ENCODE data around the gene NBPF1. TPM values are rescaled to one million over a fixed set of nuclear protein-coding genes. Genes with fewer than 3 reads are reported as not detected.
"Not testable (repeated sequence)": the region's sequence is repeated elsewhere in the genome, so short reads cannot be mapped to it uniquely, and the experiment has no call there.

Gene NBPF1
- total RNA-seq, 1 donor from 2014 or later = 41.8 TPM

DNA sequence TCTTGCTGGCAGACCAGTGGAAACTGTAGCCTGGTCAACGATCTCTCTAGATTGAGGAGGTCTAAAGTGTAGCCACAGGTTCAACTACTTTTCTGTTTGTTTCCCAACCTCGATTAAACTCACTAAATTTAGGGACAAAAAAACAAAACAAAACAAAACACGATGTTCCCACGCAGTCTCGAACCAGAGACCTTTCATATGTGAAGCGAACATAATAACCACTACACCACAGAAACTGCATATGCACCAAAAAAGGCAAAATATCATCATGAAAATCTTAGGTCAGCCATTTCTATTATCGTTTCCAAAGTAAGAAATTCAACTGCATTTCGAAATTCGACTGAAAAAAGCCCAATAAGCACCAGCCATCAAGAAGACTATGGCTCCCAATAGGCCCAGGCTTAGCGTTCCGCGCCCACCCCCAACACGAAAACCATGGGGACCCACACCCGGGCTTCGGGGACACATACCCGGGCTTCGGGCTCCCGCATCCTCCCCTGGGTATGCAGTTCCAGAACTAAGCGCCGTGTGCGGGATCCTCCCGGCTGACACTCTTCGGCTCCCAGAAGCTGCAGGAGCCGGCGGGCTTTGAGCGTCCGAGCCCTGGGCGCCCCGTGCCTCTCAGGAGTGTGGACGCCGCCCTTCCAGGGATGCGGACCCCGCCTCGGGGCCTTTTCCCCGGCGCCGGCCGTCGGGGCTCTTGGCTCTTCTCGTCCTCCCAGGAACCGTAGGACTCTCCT, 65.7 kb downstream of the NBPF1 start:
- H3K36me3 Mint-ChIP-seq (ENCODE audit: low read depth, unreplicated experiment); H3K27me3 Mint-ChIP-seq (ENCODE audit: unreplicated experiment): not testable (repeated sequence)

DNA sequence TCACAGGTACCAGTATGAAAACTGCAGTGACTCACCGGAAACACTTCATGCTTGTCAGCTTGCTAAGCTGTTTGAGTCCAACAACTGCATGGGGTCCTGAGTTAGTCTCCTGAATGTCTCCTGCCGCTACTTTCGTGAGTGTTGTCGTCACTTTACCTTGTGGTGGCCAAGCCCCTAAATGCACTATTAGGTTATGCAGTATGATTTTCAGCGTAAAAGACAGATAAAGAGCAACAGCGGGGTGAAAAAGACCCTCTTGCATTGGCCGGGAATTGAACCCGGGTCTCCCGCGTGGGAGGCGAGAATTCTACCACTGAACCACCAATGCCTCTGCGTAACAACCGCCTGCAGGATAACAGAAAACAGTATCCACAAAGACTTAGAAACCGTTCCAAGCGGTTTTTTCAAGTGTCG, 67.7 kb downstream of the NBPF1 start:
- H3K36me3 Mint-ChIP-seq (ENCODE audit: low read depth, unreplicated experiment); H3K9me3 Mint-ChIP-seq (ENCODE audit: unreplicated experiment); H3K4me3 Mint-ChIP-seq (ENCODE audit: unreplicated experiment); H3K4me1 Mint-ChIP-seq (ENCODE audit: unreplicated experiment); H3K27me3 Mint-ChIP-seq (ENCODE audit: unreplicated experiment); H3K27ac Mint-ChIP-seq (ENCODE audit: unreplicated experiment): not testable (repeated sequence)
- peak; percentile 58 for DNase-seq (ENCODE audit: low spot score)

More for the DNA sequence above, 65.7 kb downstream of the NBPF1 start:
- not testable (repeated sequence) for H3K4me3 Mint-ChIP-seq (ENCODE audit: unreplicated experiment); DNase-seq (ENCODE audit: low spot score); H3K9me3 Mint-ChIP-seq (ENCODE audit: unreplicated experiment); H3K4me1 Mint-ChIP-seq (ENCODE audit: unreplicated experiment); H3K27ac Mint-ChIP-seq (ENCODE audit: unreplicated experiment)

DNA sequence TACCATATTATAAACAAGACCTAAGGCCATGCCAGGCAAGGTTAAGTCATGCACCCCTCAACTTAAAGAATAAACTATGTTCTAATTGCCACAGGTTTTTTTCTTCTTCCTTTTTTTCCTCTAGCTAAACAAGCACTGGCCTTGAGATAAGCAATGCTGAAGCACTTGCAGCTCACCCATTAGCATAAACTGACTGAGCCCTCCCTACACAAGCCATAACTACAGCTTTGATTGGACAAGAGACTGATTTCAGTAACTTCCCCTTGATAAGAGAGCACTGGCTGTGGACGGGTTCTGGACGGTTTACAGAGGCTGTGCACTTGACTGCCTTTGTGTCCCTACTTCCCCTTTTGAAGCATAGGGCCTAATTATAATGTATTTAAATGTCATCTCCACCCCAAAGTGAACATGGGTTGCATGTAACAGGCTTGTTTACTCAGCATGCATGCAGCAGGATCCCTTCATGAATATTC, 72.9 kb downstream of the NBPF1 start:
- H3K4me1 Mint-ChIP-seq (ENCODE audit: unreplicated experiment); H3K27ac Mint-ChIP-seq (ENCODE audit: unreplicated experiment); H3K36me3 Mint-ChIP-seq (ENCODE audit: low read depth, unreplicated experiment); DNase-seq (ENCODE audit: low spot score); H3K4me3 Mint-ChIP-seq (ENCODE audit: unreplicated experiment); H3K27me3 Mint-ChIP-seq (ENCODE audit: unreplicated experiment); H3K9me3 Mint-ChIP-seq (ENCODE audit: unreplicated experiment): not testable (repeated sequence)

DNA sequence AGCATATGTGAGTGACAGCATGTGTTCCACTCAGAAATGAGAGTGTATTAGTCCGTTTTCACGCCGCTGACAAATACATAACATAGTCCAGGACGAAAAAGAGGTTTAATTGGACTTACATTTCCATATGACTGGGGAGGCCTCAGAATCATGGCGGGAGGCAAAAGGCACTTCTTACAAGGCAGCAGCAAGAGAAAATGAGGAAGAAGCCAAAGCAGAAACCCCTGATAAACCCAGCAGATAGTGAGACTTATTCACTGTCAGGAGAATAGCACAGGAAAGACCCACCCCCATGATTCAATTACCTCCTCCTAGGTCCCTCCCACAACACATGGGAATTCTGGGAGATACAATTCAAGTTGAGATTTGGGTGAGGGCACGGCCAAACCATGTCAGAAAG, 75.8 kb downstream of the NBPF1 start:
- H3K27me3 Mint-ChIP-seq (ENCODE audit: unreplicated experiment); DNase-seq (ENCODE audit: low spot score): not testable (repeated sequence)

DNA sequence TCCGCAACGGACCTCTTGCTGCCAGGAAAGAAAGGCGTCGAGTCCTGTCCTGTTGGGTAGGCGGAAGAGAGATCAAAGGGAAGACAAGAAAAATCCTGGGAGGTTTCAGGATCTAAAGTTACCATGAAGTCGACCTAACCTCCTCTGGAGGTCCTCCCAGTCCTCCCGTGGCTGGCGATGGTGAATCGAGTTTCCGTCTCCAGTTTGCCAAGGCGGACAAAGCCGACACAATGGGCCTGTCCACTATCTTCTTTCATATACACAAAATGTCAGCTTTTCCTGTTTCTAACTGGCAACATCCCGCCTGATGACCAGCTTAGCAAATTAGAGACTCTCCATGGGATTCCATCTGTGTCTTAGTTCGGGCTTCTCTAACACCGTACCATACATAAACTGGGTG, 76.6 kb downstream of the NBPF1 start:
- not testable (repeated sequence) for H3K4me1 Mint-ChIP-seq (ENCODE audit: unreplicated experiment); H3K9me3 Mint-ChIP-seq (ENCODE audit: unreplicated experiment); DNase-seq (ENCODE audit: low spot score); H3K27ac Mint-ChIP-seq (ENCODE audit: unreplicated experiment); H3K36me3 Mint-ChIP-seq (ENCODE audit: low read depth, unreplicated experiment); H3K27me3 Mint-ChIP-seq (ENCODE audit: unreplicated experiment); H3K4me3 Mint-ChIP-seq (ENCODE audit: unreplicated experiment)

More for the DNA sequence above, 75.8 kb downstream of the NBPF1 start:
- not testable (repeated sequence) for H3K4me1 Mint-ChIP-seq (ENCODE audit: unreplicated experiment); H3K9me3 Mint-ChIP-seq (ENCODE audit: unreplicated experiment); H3K27ac Mint-ChIP-seq (ENCODE audit: unreplicated experiment); H3K4me3 Mint-ChIP-seq (ENCODE audit: unreplicated experiment); H3K36me3 Mint-ChIP-seq (ENCODE audit: low read depth, unreplicated experiment)

DNA sequence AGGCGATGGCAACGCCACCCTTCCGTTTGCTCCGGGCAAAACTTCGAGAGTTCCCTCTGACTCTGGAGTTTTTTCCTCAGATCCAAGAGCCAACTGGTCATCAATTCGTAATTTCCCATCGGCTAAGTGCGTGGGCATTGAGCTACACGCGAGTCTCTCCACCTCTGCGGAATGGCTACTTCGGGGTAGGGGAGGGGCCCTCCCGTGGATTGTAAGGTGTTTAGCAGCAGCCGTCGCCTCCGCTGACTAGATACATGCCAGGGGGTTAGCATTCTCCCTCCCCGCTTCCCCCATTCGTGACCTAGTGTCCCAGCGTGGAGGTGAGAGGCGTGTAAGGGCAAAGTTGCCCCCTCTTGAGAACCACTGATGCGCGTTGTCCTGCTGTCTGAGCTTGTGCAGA, 77.5 kb downstream of the NBPF1 start:
- H3K4me1 Mint-ChIP-seq (ENCODE audit: unreplicated experiment); H3K27me3 Mint-ChIP-seq (ENCODE audit: unreplicated experiment); DNase-seq (ENCODE audit: low spot score); H3K36me3 Mint-ChIP-seq (ENCODE audit: low read depth, unreplicated experiment); H3K9me3 Mint-ChIP-seq (ENCODE audit: unreplicated experiment); H3K4me3 Mint-ChIP-seq (ENCODE audit: unreplicated experiment); H3K27ac Mint-ChIP-seq (ENCODE audit: unreplicated experiment): not testable (repeated sequence)

DNA sequence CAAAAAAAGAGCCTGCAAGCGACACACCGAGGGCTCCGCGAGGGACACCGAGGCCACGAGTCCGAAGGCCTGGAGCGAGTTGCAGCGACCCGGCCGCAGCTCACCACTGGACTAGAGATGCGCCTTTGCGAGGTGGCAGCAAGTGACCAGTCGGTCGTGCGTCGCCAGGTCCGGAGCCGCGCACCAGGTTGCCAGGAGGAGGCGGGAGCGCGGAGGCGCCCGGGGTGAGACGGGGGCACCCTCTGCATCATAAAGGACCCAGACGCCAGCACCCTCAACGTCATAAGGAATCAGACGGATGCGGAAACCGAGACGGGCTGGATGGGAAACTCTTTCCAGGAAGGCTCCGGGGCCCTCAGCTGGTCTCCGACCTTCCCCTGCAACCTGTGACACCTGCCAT, 77.9 kb downstream of the NBPF1 start:
- peak overlapping the region; percentile 78 for H3K4me3 Mint-ChIP-seq (ENCODE audit: unreplicated experiment)
- H3K36me3 Mint-ChIP-seq (ENCODE audit: low read depth, unreplicated experiment); H3K4me1 Mint-ChIP-seq (ENCODE audit: unreplicated experiment); H3K27me3 Mint-ChIP-seq (ENCODE audit: unreplicated experiment); H3K9me3 Mint-ChIP-seq (ENCODE audit: unreplicated experiment); H3K27ac Mint-ChIP-seq (ENCODE audit: unreplicated experiment): not testable (repeated sequence)
- DNase-seq (ENCODE audit: low spot score) = peak; percentile 37

DNA sequence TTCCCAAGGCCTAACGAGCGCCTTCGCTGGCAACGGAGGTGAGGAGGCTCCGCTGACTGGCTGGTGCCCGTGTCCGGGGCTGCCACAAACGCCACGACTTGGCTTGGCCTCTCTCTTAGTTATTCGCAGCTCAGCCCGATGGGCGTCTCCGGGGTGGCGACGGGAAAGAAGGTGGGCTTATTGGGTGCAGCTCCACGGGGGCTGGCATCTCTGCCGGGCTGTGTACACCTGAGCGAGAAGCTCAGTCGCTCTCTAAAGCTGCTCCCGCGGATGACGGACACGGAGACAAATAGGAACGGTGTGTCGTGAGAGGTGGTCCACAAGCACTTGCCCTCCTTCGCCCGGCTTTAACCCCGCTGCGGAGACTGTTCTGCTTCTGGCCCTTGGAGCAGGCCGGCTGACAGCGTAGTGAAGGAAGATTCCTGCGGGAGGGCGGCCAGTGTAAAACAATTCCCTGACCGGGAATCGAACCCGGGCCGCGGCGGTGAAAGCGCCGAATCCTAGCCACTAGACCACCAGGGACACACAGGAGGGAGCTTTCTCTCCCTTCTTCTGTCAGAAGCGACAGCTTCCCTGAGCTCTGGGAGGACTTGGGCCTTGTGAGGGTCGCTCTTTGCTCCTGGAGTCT, 78.4 kb downstream of the NBPF1 start:
- peak overlapping the region; percentile 82 for H3K4me3 Mint-ChIP-seq (ENCODE audit: unreplicated experiment)
- not testable (repeated sequence) for H3K36me3 Mint-ChIP-seq (ENCODE audit: low read depth, unreplicated experiment); H3K27me3 Mint-ChIP-seq (ENCODE audit: unreplicated experiment); H3K4me1 Mint-ChIP-seq (ENCODE audit: unreplicated experiment); H3K27ac Mint-ChIP-seq (ENCODE audit: unreplicated experiment); H3K9me3 Mint-ChIP-seq (ENCODE audit: unreplicated experiment)
- DNase-seq (ENCODE audit: low spot score) = peak; percentile 88

DNA sequence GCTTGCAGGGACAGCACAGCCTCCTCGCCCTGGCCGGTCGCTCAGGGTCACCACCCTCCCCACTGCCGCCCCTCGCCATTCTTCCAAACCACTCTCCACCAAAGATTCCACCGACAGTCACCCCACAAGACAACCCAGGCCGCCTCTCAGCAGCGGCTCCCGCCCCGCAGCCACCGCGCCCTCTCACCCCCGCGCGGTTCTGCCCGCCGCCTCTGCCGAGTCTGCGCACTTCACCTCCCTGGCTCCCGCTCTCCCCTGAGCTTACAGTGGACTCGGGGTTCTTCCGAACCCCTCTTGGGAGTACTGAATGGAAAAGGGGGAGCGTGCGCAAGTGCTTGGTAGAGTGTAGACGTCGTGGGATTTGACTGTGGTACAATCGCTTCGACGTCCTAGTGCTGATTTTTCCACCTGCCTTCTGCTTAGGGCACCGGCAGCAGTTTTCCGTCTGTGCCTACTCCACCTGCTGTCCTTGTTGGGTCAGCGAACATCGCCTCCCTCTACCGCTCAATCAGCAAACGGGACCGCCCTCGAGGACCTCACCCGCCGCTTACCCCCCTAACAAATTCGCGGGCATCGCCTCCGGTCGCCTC, 79.0 kb downstream of the NBPF1 start:
- H3K4me3 Mint-ChIP-seq (ENCODE audit: unreplicated experiment); H3K9me3 Mint-ChIP-seq (ENCODE audit: unreplicated experiment); H3K4me1 Mint-ChIP-seq (ENCODE audit: unreplicated experiment); H3K36me3 Mint-ChIP-seq (ENCODE audit: low read depth, unreplicated experiment); DNase-seq (ENCODE audit: low spot score); H3K27ac Mint-ChIP-seq (ENCODE audit: unreplicated experiment); H3K27me3 Mint-ChIP-seq (ENCODE audit: unreplicated experiment): not testable (repeated sequence)

DNA sequence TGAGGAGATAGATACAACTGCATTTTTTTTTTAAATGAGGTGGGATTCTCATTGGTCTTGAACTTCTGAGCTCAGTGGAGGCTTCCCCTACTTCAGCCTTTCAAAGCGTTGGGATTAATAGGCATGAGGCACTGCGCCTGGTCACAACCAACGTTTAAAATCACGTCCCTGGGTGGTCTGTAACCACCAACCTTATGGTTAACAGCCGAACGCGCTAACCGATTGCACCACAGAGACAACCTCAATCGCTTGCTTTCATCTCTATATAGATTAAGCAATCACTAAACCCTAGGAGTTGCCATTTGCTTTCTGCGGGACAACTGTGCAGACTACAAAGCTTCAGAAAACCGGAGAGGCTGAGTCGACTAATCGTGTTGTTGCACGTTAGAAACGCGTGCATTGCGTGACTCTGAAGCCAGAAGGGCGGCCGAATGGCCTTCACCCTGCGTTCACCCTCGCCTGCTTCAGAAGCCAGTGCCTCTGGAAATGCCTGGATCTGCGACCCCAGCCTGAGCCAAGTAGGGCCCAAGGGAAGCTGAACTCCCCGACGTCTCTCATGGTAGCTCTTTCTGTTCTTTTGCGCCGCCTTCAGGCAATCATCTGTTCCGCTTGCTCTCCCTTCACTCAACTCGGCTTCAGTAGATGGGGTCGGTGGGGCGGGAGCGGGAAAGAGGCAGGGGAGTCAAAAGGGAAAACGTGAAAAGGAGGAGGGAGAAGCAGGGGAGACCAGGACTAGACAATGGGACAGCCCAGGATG, 81.0 kb downstream of the NBPF1 start:
- DNase-seq (ENCODE audit: low spot score) = peak; percentile 60
- not testable (repeated sequence) for H3K4me3 Mint-ChIP-seq (ENCODE audit: unreplicated experiment); H3K27me3 Mint-ChIP-seq (ENCODE audit: unreplicated experiment); H3K27ac Mint-ChIP-seq (ENCODE audit: unreplicated experiment); H3K36me3 Mint-ChIP-seq (ENCODE audit: low read depth, unreplicated experiment); H3K4me1 Mint-ChIP-seq (ENCODE audit: unreplicated experiment); H3K9me3 Mint-ChIP-seq (ENCODE audit: unreplicated experiment)

DNA sequence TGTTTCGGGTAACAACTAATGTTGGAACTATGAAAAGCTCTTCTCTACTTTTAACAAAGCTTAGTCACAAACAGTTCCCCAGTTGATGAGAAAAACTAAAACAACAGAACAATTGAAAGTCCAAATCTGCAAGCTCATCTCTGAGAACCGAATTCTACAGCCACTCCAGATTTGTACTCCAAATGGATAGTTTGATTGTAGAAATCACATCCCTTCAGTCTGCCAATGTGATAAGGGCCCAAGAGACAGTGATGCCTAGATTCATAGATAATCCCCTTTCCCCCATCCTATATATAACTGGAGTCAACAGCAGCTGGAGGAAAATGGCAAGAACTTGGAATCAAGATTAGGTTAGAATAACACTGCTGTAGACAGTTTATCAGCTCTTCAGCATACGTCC, 85.0 kb downstream of the NBPF1 start:
- DNase-seq (ENCODE audit: low spot score); H3K36me3 Mint-ChIP-seq (ENCODE audit: low read depth, unreplicated experiment); H3K4me1 Mint-ChIP-seq (ENCODE audit: unreplicated experiment); H3K9me3 Mint-ChIP-seq (ENCODE audit: unreplicated experiment); H3K27me3 Mint-ChIP-seq (ENCODE audit: unreplicated experiment); H3K4me3 Mint-ChIP-seq (ENCODE audit: unreplicated experiment); H3K27ac Mint-ChIP-seq (ENCODE audit: unreplicated experiment): not testable (repeated sequence)

DNA sequence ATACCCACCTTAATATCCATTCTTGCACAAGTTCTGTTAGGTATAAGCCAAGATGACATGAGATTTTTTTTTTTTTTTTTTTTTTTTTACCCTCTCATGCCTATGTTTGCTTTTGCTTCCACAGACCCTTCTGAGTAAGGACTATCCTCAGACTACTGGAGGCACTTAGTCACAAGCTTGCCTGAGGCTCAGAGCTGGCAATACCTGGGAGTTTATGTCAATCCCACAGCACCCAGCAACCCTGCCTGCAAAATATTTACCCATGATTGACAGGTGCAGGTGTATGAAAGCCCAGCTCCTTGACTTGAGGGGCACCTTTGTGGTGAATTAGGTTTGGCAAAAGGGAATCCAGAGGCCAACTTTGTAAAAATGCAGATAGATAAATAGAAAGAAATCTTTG, 87.6 kb downstream of the NBPF1 start:
- H3K9me3 Mint-ChIP-seq (ENCODE audit: unreplicated experiment); H3K4me3 Mint-ChIP-seq (ENCODE audit: unreplicated experiment); H3K27ac Mint-ChIP-seq (ENCODE audit: unreplicated experiment); H3K27me3 Mint-ChIP-seq (ENCODE audit: unreplicated experiment); H3K4me1 Mint-ChIP-seq (ENCODE audit: unreplicated experiment); H3K36me3 Mint-ChIP-seq (ENCODE audit: low read depth, unreplicated experiment); DNase-seq (ENCODE audit: low spot score): not testable (repeated sequence)
